VCaP (cell line): Measurements from ENCODE around the gene SECISBP2L.

Source experiments
- H3K27ac ChIP-seq: fragments of 450-650 bp; 2 replicates; pipeline ENCODE4 v1.5.1; 2017
- TF ChIP-seq, protein P1 (sequence below): fragments of 450-650 bp; conservative IDR thresholded peaks from 2 replicates; pipeline ENCODE4 v1.5.1; 2017; ENCODE audit warnings: mild to moderate bottlenecking, moderate library complexity

Gene SECISBP2L, protein sequence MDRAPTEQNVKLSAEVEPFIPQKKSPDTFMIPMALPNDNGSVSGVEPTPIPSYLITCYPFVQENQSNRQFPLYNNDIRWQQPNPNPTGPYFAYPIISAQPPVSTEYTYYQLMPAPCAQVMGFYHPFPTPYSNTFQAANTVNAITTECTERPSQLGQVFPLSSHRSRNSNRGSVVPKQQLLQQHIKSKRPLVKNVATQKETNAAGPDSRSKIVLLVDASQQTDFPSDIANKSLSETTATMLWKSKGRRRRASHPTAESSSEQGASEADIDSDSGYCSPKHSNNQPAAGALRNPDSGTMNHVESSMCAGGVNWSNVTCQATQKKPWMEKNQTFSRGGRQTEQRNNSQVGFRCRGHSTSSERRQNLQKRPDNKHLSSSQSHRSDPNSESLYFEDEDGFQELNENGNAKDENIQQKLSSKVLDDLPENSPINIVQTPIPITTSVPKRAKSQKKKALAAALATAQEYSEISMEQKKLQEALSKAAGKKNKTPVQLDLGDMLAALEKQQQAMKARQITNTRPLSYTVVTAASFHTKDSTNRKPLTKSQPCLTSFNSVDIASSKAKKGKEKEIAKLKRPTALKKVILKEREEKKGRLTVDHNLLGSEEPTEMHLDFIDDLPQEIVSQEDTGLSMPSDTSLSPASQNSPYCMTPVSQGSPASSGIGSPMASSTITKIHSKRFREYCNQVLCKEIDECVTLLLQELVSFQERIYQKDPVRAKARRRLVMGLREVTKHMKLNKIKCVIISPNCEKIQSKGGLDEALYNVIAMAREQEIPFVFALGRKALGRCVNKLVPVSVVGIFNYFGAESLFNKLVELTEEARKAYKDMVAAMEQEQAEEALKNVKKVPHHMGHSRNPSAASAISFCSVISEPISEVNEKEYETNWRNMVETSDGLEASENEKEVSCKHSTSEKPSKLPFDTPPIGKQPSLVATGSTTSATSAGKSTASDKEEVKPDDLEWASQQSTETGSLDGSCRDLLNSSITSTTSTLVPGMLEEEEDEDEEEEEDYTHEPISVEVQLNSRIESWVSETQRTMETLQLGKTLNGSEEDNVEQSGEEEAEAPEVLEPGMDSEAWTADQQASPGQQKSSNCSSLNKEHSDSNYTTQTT

DNA sequence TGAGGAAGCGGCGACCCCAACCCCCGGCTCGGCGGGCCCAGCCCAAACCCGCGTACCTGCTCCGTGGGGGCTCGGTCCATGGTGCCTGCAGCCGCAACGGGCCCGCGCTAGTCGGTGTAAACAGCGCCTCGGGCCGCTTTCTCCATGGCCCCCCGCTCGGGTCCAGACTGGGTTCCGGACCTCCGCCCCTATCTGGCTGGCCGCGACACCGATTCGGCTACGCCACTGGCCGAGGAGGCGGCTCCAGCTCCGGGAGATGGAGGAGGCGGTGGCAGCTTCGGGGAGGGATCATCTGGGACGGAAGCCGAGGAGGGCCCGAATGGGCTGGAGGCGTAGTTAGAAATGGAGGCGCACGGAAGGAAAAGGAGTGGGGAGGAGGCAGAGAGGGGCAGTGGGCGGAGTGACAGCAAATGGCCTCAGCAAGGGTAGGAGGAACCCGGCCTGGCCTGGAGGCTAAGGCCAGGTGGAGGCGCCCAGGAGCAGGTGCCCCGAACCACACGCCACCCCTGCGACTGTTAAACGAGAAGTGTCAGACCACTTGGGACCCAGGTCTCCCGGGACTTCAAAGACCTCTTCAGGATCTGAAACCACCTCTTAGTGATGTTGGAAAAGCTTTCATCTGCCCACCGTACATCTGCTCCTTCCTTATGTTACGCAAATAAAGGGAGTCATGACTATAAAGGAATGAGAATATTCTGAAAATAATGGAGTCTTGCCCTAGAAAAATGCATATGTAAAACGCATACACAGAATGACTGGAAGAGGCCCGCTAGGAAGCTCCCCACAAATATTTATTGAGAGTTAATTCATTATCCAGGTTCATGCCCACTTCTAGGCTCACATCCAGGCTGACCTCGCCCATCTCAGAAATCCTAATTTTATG is at the start of gene SECISBP2L:
SECISBP2L (minus strand) TSS at position 227 of the 883 bp plus-strand sequence; CDS start at position 80, 147 bp downstream.
- TF ChIP-seq, protein P1, sequence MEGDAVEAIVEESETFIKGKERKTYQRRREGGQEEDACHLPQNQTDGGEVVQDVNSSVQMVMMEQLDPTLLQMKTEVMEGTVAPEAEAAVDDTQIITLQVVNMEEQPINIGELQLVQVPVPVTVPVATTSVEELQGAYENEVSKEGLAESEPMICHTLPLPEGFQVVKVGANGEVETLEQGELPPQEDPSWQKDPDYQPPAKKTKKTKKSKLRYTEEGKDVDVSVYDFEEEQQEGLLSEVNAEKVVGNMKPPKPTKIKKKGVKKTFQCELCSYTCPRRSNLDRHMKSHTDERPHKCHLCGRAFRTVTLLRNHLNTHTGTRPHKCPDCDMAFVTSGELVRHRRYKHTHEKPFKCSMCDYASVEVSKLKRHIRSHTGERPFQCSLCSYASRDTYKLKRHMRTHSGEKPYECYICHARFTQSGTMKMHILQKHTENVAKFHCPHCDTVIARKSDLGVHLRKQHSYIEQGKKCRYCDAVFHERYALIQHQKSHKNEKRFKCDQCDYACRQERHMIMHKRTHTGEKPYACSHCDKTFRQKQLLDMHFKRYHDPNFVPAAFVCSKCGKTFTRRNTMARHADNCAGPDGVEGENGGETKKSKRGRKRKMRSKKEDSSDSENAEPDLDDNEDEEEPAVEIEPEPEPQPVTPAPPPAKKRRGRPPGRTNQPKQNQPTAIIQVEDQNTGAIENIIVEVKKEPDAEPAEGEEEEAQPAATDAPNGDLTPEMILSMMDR: peak; percentile 75
- H3K27ac ChIP-seq: peak within 1 kb of the TSS; percentile 93

DNA sequence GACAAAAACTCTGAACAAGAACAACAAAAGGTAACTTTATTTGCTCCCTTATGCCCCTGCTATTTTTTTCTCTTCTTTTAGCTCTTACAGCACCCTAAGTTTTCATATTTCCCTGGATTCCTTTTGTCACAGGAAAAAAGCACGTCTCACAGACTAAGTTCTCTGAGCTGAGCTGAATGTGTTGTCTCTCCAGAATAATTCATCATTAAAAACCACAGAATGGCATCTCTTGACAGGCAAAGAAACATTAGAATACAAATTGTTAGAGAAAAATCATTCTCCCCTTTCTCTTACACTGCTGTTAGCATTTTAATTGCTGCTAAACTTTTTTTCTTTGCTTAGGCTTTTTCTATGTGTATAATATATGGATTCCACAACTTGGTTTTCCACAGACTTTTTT is 48.7 kb upstream of the SECISBP2L start:
- peak overlapping the region; percentile 98 for H3K27ac ChIP-seq

DNA sequence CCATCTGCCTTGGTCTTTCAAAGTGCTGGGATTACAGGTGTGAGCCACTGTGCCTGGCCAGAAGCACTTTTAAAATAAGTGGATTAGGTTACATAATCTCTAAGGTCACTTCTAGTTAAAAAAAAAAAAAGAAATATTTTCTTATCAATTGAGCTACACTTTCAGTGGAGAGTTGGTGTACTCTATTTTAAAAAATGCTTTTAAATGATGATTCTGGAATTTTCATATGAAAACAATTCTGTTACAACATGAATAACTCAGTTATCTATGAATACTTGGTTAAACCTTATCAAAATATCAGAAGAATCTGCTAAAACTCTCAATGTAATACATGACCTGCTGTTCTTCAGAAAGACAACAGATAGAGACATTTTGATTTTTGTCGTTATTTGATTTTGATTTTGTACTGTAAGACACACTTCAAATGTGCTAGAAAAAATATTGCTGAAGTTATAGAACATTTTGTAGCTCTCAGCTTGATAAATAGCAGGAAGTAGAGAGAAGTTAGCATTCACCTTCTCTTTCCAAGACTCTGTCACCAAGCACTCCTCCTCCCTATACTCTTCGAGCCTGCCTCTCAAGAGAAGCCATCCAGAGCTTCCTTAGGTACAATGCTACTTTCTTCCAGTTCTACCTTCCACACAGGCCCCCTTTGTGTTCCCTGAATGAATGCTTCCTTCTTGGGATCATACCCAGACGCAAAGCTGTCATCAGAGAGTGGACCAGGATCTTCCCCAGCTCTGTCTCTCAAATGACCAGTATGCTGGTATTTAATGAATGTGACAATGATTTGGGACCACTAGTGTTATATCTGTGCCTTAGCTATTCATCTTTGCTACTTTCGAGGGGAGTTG is 47.2 kb upstream of the SECISBP2L start:
- TF ChIP-seq, protein P1: no peak

More for the DNA sequence above, 48.7 kb upstream of the SECISBP2L start:
- TF ChIP-seq, protein P1: no peak

DNA sequence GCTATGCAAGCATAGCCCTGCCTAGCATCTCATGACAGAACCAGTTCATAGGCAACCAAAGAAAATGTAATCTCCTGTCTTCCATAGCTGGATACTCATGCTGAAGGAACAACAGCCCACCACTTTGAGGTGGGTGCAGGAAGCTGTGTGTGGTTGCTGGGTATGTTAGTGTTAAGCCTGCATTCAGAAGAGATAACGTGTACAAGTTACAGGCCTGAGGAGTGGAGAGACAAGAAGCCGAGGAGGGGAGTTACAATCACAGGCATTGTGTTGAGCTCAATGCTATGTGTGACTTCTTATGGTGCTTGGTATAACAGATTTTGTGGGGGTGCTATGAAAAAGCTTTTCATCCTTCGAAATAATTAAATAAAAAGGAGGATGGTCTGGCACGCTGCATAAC is 42.8 kb upstream of the SECISBP2L start:
- TF ChIP-seq, protein P1: no peak
- no peak overlapping the region; the same call in 1 of the 2 replicates for H3K27ac ChIP-seq

More for the DNA sequence above, 47.2 kb upstream of the SECISBP2L start:
- H3K27ac ChIP-seq: peak overlapping the region; percentile 98

DNA sequence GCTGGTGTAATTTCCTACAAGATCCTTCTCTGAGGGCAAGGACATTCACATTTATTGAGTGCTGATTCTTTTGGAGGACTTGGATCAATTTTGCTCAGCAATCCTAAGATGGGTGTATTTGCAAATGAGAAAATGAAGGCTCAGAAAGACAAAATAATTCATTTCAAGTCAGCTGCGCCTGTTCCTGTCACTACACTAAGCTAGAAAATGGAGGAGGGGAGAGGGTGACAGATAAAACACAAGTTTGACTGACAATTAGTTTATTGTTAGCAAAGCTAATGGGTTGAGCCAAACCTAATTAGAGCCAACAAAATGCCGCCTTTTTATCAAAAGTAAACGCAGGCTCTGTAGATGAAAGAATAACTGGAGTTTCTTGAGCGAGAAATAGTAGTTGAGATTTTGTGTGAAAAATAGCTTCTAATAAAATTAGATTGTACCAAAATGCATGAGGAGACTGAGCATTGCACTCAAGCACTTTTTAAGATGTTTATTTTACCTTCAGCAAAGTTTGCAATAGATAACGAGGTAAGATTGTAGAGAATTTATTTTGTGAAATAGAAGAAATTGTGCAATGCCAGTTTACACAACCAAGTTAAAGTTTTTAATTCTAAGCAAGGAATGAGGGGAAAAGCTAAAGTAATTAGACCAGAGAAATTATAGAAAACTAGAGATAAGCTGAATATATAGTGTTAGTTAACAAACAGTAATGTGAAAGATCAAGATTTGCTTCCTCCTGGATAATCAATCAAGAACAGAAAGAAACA is 39.6 kb upstream of the SECISBP2L start:
- H3K27ac ChIP-seq: peak overlapping the region; percentile 74
- TF ChIP-seq, protein P1: no peak

DNA sequence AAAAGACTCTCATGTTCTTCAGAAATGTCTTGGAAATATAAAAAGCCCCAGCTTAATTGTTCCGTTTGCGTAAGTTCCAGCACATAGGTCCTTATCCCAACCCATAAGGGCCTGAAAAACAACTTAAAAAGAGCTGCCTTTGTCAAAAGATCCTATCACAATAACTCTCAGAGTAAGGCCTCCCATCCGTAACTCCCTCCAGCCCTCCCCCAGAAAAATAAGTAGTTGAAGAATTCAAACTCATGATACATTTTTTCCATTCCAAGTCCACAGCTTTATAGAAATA is 38.0 kb upstream of the SECISBP2L start:
- H3K27ac ChIP-seq: peak overlapping the region; percentile 74; the same call in 1 of the 2 replicates
- TF ChIP-seq, protein P1: no peak
